ENCODE data around the gene MIGA1. TPM values are rescaled to one million over a fixed set of nuclear protein-coding genes. Genes with fewer than 3 reads are reported as not detected.
"Not testable (repeated sequence)": the region's sequence is repeated elsewhere in the genome, so short reads cannot be mapped to it uniquely, and the experiment has no call there.

The MIGA1 gene
- polyA plus RNA-seq, 2 donors, result 1.0 to 1.9 TPM

DNA sequence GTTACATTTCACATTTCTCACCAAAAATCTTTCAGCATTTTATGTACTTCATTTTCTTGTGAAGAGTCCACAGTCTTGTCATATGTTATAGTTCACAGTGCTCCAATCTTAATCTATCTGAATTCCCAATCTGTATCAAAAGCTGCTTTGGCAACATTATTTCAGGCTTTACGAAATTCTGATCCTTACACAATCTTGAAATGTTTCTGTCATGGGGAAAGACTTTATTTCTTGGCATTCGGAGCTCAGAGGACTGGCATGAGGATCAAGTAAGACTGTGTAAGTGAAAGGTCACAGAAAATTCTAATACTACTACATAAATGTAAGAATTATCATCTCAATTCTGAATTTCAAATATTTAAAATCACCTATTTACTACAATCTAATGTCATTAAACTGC, 21.8 kb upstream of the MIGA1 start:
- Histone ChIP-seq H3K27ac (ENCODE audit: low read depth in 2 of 2, low read length in 1 of 2) (no peak overlapping the region), H3K4me3 (ENCODE audit: low read depth in 1 of 2, low read length in 2 of 2) (no peak overlapping the region), H3K36me3 (ENCODE audit: control insufficient read depth in 2 of 2, insufficient read depth in 2 of 2, low read length in 1 of 2) (no peaks in the 10 kb centered on the region), H3K9me3 (ENCODE audit: control insufficient read depth in 2 of 2, insufficient read depth in 1 of 2, low read depth in 1 of 2, low read length in 1 of 2) (no peaks in the 10 kb centered on the region), H3K27me3 (ENCODE audit: control insufficient read depth in 1 of 2, insufficient read depth in 2 of 2, low read length in 2 of 2) (no peaks in the 10 kb centered on the region), H3K4me1 (ENCODE audit: control insufficient read depth in 2 of 2, insufficient read depth in 2 of 2, low read length in 1 of 2) (no peaks in the 10 kb centered on the region)
- 34% methylated on average over 2 of the region's 2 CpGs for WGBS, 2 donors

DNA sequence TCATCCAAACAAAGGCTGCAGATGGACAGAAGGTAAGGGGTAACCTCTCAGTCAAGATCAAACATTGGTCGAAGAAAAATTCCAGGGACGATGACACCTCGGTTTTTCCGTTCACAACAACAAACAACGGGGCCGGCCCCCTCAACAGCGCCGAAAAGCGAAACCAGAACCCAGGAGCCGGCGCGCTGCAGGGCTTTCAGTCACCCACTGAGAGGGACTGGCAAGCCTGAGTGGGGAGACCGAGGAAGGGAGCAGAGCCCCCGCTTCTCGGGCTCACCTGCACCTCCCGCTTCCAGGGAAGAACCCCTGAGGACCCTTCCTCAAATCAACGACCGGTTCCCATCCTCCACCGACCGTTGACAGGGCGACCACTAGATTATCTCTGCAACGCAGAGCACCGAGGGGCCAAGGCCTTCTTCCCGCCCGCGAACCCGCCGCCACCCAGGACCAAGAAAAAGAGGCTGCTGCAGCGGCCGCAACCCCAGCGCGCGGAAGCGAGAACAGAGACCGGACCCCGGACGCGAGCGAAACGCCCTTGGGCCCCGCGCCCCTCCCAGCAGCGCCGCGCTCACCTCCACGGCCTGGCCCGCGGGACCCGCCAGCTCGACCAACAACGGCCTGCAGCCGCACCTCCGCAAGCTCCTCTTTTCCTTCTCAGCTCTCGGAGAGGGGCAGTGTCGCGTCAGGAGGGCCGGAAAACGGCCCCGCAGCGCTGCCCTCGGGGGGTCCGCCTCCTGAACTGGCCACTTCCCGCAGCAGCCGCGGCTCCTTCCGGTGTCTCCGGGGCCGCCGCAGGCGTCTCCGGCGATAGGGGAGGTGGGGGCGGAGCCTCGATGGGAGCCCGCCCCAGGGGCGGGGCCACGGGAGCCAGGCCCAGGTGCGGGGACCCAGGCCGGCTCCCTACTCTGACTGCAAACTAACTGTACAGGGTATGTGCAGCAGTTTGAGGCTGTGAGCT, 20.1 kb upstream of the MIGA1 start, which contains the start of gene USP33:
Gene USP33, minus strand, starts transcription at position 782 of the 958 bp plus-strand sequence. CDS start 18,155 bp downstream, outside the sequence.
- Histone ChIP-seq H3K4me1 (ENCODE audit: control insufficient read depth in 2 of 2, insufficient read depth in 2 of 2, low read length in 1 of 2) (no peaks in the 10 kb centered on the region), H3K27me3 (ENCODE audit: control insufficient read depth in 1 of 2, insufficient read depth in 2 of 2, low read length in 2 of 2) (no peaks in the 10 kb centered on the region), H3K27ac (ENCODE audit: low read depth in 2 of 2, low read length in 1 of 2) (peak within 1 kb of the TSS; percentile 81 to 84), H3K4me3 (ENCODE audit: low read depth in 1 of 2, low read length in 2 of 2) (peak within 1 kb of the TSS; percentile 77 to 98), H3K36me3 (ENCODE audit: control insufficient read depth in 2 of 2, insufficient read depth in 2 of 2, low read length in 1 of 2) (no peaks in the 10 kb centered on the region), H3K9me3 (ENCODE audit: control insufficient read depth in 2 of 2, insufficient read depth in 1 of 2, low read depth in 1 of 2, low read length in 1 of 2) (no peaks in the 10 kb centered on the region)
- WGBS, 2 donors, result 0 to 1% methylated on average over 79 of the region's 79 CpGs

DNA sequence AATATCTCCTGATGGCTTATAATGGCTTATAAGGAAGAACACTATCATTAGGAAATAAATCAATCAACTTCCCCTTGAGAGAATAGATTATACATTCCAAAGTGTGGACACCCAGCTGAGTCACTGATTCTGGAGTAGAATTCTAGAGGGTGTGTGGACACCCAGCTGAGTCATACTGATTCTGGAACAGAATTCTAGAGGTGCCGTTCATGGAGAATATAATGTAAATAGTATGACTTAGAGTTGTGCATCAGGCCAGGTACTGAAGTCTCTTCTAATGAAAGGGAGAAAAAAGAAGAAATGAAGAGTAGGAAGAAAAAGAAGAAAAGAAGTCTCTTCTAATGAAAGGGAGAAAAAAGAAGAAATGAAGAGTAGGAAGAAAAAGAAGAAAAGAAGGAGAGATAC, 17.4 kb upstream of the MIGA1 start:
- no peaks in the 10 kb centered on the region for H3K4me1 ChIP-seq (ENCODE audit: control insufficient read depth in 2 of 2, insufficient read depth in 2 of 2, low read length in 1 of 2)
- H3K27me3 ChIP-seq (ENCODE audit: control insufficient read depth in 1 of 2, insufficient read depth in 2 of 2, low read length in 2 of 2), result no peaks in the 10 kb centered on the region
- WGBS, 2 donors, result 18 to 37% methylated on average over 1 of the region's 1 CpG
- no peaks in the 10 kb centered on the region for H3K9me3 ChIP-seq (ENCODE audit: control insufficient read depth in 2 of 2, insufficient read depth in 1 of 2, low read depth in 1 of 2, low read length in 1 of 2)
- no peaks in the 10 kb centered on the region for H3K36me3 ChIP-seq (ENCODE audit: control insufficient read depth in 2 of 2, insufficient read depth in 2 of 2, low read length in 1 of 2)
- no peak overlapping the region for H3K4me3 ChIP-seq (ENCODE audit: low read depth in 1 of 2, low read length in 2 of 2)
- H3K27ac ChIP-seq (ENCODE audit: low read depth in 2 of 2, low read length in 1 of 2), result no peak overlapping the region

DNA sequence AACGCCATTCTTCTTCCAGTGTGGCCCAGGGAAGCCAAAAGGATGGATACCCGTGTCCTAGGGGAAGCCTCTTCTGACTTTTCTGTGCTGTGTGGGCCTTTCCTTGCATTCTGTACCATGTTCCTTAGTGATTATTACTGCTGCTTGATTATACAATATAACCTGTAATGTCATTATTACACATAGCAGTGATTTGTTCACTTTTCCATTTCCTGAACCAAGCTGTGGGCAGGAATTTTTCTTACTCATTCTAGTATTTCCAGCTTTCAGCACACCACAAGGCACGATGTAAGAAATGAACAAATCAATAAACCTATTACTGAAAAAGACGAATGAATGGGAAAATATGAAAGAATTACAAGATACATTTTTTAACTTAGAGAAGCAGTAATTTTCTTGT, 11.4 kb upstream of the MIGA1 start:
- H3K27ac ChIP-seq (ENCODE audit: low read depth in 2 of 2, low read length in 1 of 2), result no peak overlapping the region
- H3K4me3 ChIP-seq (ENCODE audit: low read depth in 1 of 2, low read length in 2 of 2), result no peak overlapping the region
- WGBS, 2 donors, result 78 to 90% methylated on average over 4 of the region's 4 CpGs

DNA sequence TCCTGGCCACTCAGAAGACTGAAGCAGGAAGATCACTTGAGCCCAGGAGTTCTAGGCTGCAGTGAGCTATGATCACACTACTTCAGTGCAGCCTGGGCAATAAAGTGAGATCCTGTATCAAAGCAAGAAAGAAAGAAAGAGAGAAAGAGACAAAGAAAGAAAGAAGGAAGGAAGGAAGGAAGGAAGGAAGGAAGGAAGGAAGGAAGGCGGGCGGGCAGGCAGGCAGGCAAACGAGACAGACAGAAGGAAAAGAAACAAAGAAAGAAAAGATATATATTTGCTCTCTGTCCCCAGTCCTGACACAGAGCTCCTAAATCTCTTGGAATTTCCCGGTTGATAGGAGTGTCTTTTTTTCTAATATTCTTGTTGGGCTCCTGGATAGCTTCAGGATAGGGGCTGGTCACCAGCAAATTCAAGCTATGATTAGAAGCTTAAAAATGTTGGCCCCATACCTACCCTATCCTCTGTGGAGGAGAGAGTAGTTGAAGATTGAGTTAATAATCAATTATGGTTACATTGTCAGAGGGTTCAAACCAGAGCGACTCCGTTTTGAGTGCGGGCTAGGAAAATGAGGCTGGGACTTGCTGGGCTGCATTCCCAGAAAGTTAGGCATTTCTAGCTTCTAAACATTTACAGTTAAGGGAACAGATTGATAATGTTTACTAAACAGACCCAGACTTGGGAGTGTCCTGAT, 3.3 kb upstream of the MIGA1 start:
- H3K27me3 ChIP-seq (ENCODE audit: control insufficient read depth in 1 of 2, insufficient read depth in 2 of 2, low read length in 2 of 2), result no peaks in the 10 kb centered on the region
- no peaks in the 10 kb centered on the region for H3K4me1 ChIP-seq (ENCODE audit: control insufficient read depth in 2 of 2, insufficient read depth in 2 of 2, low read length in 1 of 2)
- no peak overlapping the region for H3K4me3 ChIP-seq (ENCODE audit: low read depth in 1 of 2, low read length in 2 of 2)
- no peaks in the 10 kb centered on the region for H3K36me3 ChIP-seq (ENCODE audit: control insufficient read depth in 2 of 2, insufficient read depth in 2 of 2, low read length in 1 of 2)
- no peak overlapping the region for H3K27ac ChIP-seq (ENCODE audit: low read depth in 2 of 2, low read length in 1 of 2)
- WGBS, 2 donors, result 62 to 72% methylated on average over 7 of the region's 7 CpGs
- H3K9me3 ChIP-seq (ENCODE audit: control insufficient read depth in 2 of 2, insufficient read depth in 1 of 2, low read depth in 1 of 2, low read length in 1 of 2), result no peaks in the 10 kb centered on the region

More for the DNA sequence above, 11.4 kb upstream of the MIGA1 start:
- no peaks in the 10 kb centered on the region for H3K27me3 ChIP-seq (ENCODE audit: control insufficient read depth in 1 of 2, insufficient read depth in 2 of 2, low read length in 2 of 2)
- H3K9me3 ChIP-seq (ENCODE audit: control insufficient read depth in 2 of 2, insufficient read depth in 1 of 2, low read depth in 1 of 2, low read length in 1 of 2), result no peaks in the 10 kb centered on the region
- H3K36me3 ChIP-seq (ENCODE audit: control insufficient read depth in 2 of 2, insufficient read depth in 2 of 2, low read length in 1 of 2), result no peaks in the 10 kb centered on the region
- no peaks in the 10 kb centered on the region for H3K4me1 ChIP-seq (ENCODE audit: control insufficient read depth in 2 of 2, insufficient read depth in 2 of 2, low read length in 1 of 2)

DNA sequence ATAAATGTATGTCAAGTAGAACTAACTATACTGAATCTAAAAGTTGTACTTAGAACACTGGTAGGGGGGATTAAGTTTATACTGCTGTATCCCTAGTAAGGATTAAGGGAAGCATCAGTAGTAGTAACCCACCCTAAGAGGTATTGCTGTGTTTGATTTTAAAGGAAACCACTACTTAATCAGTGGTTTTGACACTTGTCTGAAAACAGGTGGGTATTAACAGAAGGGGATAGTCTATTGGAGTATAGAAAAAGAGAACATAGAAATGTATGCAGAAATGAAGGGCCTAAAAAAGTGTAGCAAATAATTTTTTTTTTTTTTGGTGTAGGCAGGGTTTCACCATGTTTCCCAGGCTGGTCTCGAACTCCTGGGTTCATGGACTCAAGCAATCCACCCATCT, 2.2 kb downstream of the MIGA1 start:
- WGBS, 2 donors, result 85 to 91% methylated on average over 1 of the region's 1 CpG
- no peak overlapping the region for H3K4me3 ChIP-seq (ENCODE audit: low read depth in 1 of 2, low read length in 2 of 2)

DNA sequence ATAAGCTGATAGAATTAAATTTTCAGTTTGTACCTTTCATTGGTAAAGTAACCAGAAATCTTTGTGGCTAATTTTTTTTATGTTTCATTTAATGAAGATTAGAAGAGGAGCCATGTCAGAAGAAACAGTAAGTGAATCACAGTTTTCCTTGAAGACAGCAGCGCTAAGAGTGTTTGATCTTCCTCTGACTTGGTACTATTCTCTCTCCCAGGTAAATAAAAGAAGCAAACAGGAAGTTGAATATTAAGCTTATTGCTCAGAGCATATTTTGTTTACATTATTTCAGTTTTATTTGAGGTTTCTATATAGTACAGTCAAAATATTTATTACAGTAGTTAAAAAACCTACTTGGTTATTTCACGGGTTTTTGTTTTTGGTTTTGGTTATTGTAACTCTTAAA, 3.7 kb downstream of the MIGA1 start:
- Histone ChIP-seq H3K27ac (ENCODE audit: low read depth in 2 of 2, low read length in 1 of 2) (no peak overlapping the region), H3K36me3 (ENCODE audit: control insufficient read depth in 2 of 2, insufficient read depth in 2 of 2, low read length in 1 of 2) (peaks cover 0 to 5% of the 10 kb centered on the region in 2 donors), H3K4me1 (ENCODE audit: control insufficient read depth in 2 of 2, insufficient read depth in 2 of 2, low read length in 1 of 2) (no peaks in the 10 kb centered on the region), H3K27me3 (ENCODE audit: control insufficient read depth in 1 of 2, insufficient read depth in 2 of 2, low read length in 2 of 2) (no peaks in the 10 kb centered on the region), H3K4me3 (ENCODE audit: low read depth in 1 of 2, low read length in 2 of 2) (no peak overlapping the region), H3K9me3 (ENCODE audit: control insufficient read depth in 2 of 2, insufficient read depth in 1 of 2, low read depth in 1 of 2, low read length in 1 of 2) (no peaks in the 10 kb centered on the region)
- WGBS, 2 donors, result 71 to 88% methylated on average over 2 of the region's 2 CpGs

More for the DNA sequence above, 2.2 kb downstream of the MIGA1 start:
- no peaks in the 10 kb centered on the region for H3K4me1 ChIP-seq (ENCODE audit: control insufficient read depth in 2 of 2, insufficient read depth in 2 of 2, low read length in 1 of 2)
- no peak overlapping the region for H3K27ac ChIP-seq (ENCODE audit: low read depth in 2 of 2, low read length in 1 of 2)
- H3K27me3 ChIP-seq (ENCODE audit: control insufficient read depth in 1 of 2, insufficient read depth in 2 of 2, low read length in 2 of 2), result no peaks in the 10 kb centered on the region
- H3K9me3 ChIP-seq (ENCODE audit: control insufficient read depth in 2 of 2, insufficient read depth in 1 of 2, low read depth in 1 of 2, low read length in 1 of 2), result no peaks in the 10 kb centered on the region
- H3K36me3 ChIP-seq (ENCODE audit: control insufficient read depth in 2 of 2, insufficient read depth in 2 of 2, low read length in 1 of 2), result peaks cover 0 to 5% of the 10 kb centered on the region in 2 donors

DNA sequence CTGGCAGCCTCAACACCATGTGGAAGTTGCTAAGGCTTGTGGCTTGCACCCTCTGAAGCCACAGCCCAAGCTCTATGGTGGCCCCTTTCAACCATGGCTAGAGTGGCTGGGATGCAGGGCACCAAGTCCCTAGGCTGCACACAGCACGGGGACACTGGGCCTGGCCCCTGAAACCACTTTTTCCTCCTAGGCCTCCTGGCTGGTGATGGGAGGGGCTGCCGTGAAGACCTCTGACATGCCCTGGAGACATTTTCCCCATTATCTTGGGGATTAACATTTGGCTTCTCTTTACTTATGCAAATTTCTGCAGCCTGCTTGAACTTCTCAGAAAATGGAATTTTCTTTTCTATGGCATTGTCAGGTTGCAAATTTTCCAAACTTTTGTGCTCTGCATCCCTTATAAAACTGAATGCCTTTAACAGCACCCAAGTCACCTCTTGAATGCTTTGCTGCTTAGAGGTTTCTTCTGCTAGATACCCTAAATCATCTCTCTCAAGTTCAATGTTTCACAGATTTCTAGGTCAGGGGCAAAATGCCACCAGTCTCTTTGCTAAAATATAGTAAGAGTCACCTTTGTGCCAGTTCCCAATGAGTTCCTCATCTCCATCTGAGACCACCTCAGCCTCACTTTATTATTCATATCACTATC, 6.8 kb downstream of the MIGA1 start:
- H3K9me3 ChIP-seq (ENCODE audit: control insufficient read depth in 2 of 2, insufficient read depth in 1 of 2, low read depth in 1 of 2, low read length in 1 of 2); H3K36me3 ChIP-seq (ENCODE audit: control insufficient read depth in 2 of 2, insufficient read depth in 2 of 2, low read length in 1 of 2); H3K4me3 ChIP-seq (ENCODE audit: low read depth in 1 of 2, low read length in 2 of 2); H3K4me1 ChIP-seq (ENCODE audit: control insufficient read depth in 2 of 2, insufficient read depth in 2 of 2, low read length in 1 of 2); H3K27me3 ChIP-seq (ENCODE audit: control insufficient read depth in 1 of 2, insufficient read depth in 2 of 2, low read length in 2 of 2); H3K27ac ChIP-seq (ENCODE audit: low read depth in 2 of 2, low read length in 1 of 2): not testable (repeated sequence)
- 70 to 96% methylated on average over 2 of the region's 2 CpGs for WGBS, 2 donors

DNA sequence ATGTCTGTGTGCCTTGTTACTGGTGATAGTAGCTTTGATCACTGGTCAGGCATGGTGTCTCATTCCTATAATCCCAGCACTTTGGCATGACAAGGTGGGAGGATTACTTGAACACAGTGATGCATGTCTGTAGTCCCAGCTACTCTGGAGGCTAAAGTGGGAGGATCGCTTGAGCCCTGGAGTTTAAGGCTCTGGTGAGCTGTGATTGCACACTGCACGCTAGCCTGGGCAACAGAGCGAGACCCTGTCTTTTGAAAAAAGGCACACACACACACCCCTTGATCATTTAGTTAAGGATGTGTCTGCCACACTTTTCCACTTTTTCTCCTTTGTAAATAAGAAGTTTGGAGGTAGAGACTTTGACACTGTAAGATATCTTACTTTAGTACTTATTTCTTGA, 15.1 kb downstream of the MIGA1 start:
- Histone ChIP-seq H3K27me3 (ENCODE audit: control insufficient read depth in 1 of 2, insufficient read depth in 2 of 2, low read length in 2 of 2) (no peaks in the 10 kb centered on the region), H3K27ac (ENCODE audit: low read depth in 2 of 2, low read length in 1 of 2) (no peak overlapping the region), H3K4me3 (ENCODE audit: low read depth in 1 of 2, low read length in 2 of 2) (no peak overlapping the region), H3K9me3 (ENCODE audit: control insufficient read depth in 2 of 2, insufficient read depth in 1 of 2, low read depth in 1 of 2, low read length in 1 of 2) (no peaks in the 10 kb centered on the region), H3K4me1 (ENCODE audit: control insufficient read depth in 2 of 2, insufficient read depth in 2 of 2, low read length in 1 of 2) (no peaks in the 10 kb centered on the region), H3K36me3 (ENCODE audit: control insufficient read depth in 2 of 2, insufficient read depth in 2 of 2, low read length in 1 of 2) (peaks cover 0 to 3% of the 10 kb centered on the region in 2 donors)
- WGBS, 2 donors, result 98 to 99% methylated on average over 3 of the region's 3 CpGs
